ENCODE data around the gene HES3.

HES3 gene

GRCh38 chr1:6202256-6202655 lies 41.7 kb upstream of the HES3 start:
- TF ChIP-seq MYC (IDR thresholded peaks at IDR 0.05; ENCODE audit: low read depth, low read length): no peak
- no peak for TF ChIP-seq MAX (IDR thresholded peaks at IDR 0.05; ENCODE audit: low read depth, low read length)
- no peak for TF ChIP-seq POLR2A (IDR thresholded peaks at IDR 0.05; ENCODE audit: extremely low read depth, insufficient read length)
- TF ChIP-seq, protein P1, sequence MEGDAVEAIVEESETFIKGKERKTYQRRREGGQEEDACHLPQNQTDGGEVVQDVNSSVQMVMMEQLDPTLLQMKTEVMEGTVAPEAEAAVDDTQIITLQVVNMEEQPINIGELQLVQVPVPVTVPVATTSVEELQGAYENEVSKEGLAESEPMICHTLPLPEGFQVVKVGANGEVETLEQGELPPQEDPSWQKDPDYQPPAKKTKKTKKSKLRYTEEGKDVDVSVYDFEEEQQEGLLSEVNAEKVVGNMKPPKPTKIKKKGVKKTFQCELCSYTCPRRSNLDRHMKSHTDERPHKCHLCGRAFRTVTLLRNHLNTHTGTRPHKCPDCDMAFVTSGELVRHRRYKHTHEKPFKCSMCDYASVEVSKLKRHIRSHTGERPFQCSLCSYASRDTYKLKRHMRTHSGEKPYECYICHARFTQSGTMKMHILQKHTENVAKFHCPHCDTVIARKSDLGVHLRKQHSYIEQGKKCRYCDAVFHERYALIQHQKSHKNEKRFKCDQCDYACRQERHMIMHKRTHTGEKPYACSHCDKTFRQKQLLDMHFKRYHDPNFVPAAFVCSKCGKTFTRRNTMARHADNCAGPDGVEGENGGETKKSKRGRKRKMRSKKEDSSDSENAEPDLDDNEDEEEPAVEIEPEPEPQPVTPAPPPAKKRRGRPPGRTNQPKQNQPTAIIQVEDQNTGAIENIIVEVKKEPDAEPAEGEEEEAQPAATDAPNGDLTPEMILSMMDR (IDR thresholded peaks at IDR 0.05; ENCODE audit: low read depth, low read length): no peak
- no peak overlapping the region for H3K4me3 ChIP-seq (ENCODE audit: low read depth, low read length)
- no peak for DNase-seq (ENCODE audit: low read depth)

GRCh38 chr1:6205849-6206519 lies 38.0 kb upstream of the HES3 start, which contains the start of gene RNF207:
TSS of gene RNF207 (plus strand) at chr1:6206119. CDS start at chr1:6206536, 417 bp downstream.
- DNase-seq (ENCODE audit: low read depth): peak; percentile 59
- H3K4me3 ChIP-seq (ENCODE audit: low read depth, low read length): no peak within 1 kb of the TSS
- no peak for TF ChIP-seq MYC (IDR thresholded peaks at IDR 0.05; ENCODE audit: low read depth, low read length)
- no peak for TF ChIP-seq MAX (IDR thresholded peaks at IDR 0.05; ENCODE audit: low read depth, low read length)
- TF ChIP-seq, protein P1 (IDR thresholded peaks at IDR 0.05; ENCODE audit: low read depth, low read length): no peak
- TF ChIP-seq POLR2A (IDR thresholded peaks at IDR 0.05; ENCODE audit: extremely low read depth, insufficient read length): no peak

DNA sequence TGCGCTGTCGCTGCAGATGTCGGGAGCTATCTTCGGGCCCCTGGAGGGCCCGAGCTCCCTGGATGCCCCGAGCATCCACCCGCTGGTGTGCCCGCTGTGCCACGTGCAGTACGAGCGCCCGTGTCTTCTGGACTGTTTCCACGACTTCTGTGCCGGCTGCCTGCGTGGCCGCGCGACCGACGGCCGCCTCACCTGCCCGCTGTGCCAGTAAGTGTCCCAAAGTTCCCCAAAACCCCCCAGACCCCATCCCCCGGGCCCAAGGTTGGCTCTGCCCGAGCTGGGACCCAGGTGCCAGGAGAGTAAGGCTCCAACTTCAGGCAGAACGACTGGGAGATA lies 37.5 kb upstream of the HES3 start:
- DNase-seq (ENCODE audit: low read depth): no peak
- TF ChIP-seq POLR2A (IDR thresholded peaks at IDR 0.05; ENCODE audit: extremely low read depth, insufficient read length): no peak
- TF ChIP-seq, protein P1 (IDR thresholded peaks at IDR 0.05; ENCODE audit: low read depth, low read length): no peak
- TF ChIP-seq MYC (IDR thresholded peaks at IDR 0.05; ENCODE audit: low read depth, low read length): no peak
- no peak for TF ChIP-seq MAX (IDR thresholded peaks at IDR 0.05; ENCODE audit: low read depth, low read length)
- H3K4me3 ChIP-seq (ENCODE audit: low read depth, low read length): no peak overlapping the region

DNA sequence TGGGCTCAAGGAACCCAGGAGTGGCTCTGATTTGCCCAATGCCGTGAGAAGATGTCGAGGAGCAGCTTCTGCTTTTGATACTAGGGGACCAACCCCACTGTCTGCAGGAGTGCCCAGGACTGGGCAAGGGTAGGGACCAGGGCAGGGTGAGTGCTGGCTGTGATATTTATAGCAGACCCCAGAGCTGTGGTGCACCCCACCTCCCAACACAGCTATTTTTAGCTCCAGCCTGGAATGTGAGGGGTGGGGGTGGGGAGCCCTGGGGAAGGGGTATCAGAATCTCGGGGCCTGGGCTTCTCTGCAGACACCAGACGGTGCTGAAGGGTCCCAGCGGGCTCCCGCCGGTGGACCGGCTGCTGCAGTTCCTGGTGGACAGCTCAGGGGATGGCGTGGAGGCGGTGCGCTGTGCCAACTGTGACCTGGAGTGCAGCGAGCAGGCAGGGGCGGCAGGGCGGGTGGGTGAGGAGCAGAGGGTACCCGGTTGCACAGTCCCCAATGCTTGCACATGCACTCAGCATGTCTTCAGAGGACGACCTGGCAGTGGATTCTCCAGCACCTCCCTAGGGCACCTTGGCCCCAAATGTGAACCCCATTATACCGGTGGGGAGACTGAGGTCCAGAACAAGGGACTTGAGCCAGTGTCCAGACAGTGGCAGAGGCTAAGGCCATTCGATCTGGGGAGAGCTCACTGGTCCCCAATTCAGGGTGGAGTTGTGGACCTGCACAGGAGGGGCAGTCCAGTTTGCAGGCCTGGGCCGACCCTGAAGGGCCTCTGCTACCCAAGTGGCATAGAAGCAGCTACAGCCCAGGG lies 36.7 kb upstream of the HES3 start:
- TF ChIP-seq MAX (IDR thresholded peaks at IDR 0.05; ENCODE audit: low read depth, low read length) (no peak), POLR2A (IDR thresholded peaks at IDR 0.05; ENCODE audit: extremely low read depth, insufficient read length) (no peak), MYC (IDR thresholded peaks at IDR 0.05; ENCODE audit: low read depth, low read length) (no peak)
- TF ChIP-seq, protein P1 (IDR thresholded peaks at IDR 0.05; ENCODE audit: low read depth, low read length): no peak
- H3K4me3 ChIP-seq (ENCODE audit: low read depth, low read length): no peak overlapping the region
- no peak for DNase-seq (ENCODE audit: low read depth)

GRCh38 chr1:6207921-6208320 lies 36.1 kb upstream of the HES3 start:
- no peak for TF ChIP-seq MAX (IDR thresholded peaks at IDR 0.05; ENCODE audit: low read depth, low read length)
- no peak for TF ChIP-seq POLR2A (IDR thresholded peaks at IDR 0.05; ENCODE audit: extremely low read depth, insufficient read length)
- TF ChIP-seq, protein P1 (IDR thresholded peaks at IDR 0.05; ENCODE audit: low read depth, low read length): no peak
- TF ChIP-seq MYC (IDR thresholded peaks at IDR 0.05; ENCODE audit: low read depth, low read length): no peak
- no peak overlapping the region for H3K4me3 ChIP-seq (ENCODE audit: low read depth, low read length)
- DNase-seq (ENCODE audit: low read depth): no peak
